HTERT RPE-1 (cell line): Measurements from ENCODE around the gene ARMC6.
"Not testable (repeated sequence)": the region's sequence is repeated elsewhere in the genome, so short reads cannot be mapped to it uniquely, and the experiment has no call there.

Source experiments
- in situ Hi-C: fragments of 300-500 bp; cut with MboI; formaldehyde crosslinking; loops from 4 replicates; pipeline ENCODE4 v1.14.3; 2020; ENCODE audit warnings: low sequenced_read_pairs

Gene ARMC6

GRCh38 chr19:19074196-19074882 lies 40.9 kb downstream of the ARMC6 start:
- in situ Hi-C loops, result no loop called here

GRCh38 chr19:19075126-19075525 lies 41.7 kb downstream of the ARMC6 start:
- in situ Hi-C loops, result no loop called here

- in situ Hi-C loops, result no loop called here
These were observed 43.1 kb downstream of the ARMC6 start for GRCh38 chr19:19076476-19076875.

GRCh38 chr19:19077103-19077502 lies 43.7 kb downstream of the ARMC6 start:
- in situ Hi-C loops, result no loop called here

- in situ Hi-C loops, result no loop called here
These were observed 45.4 kb downstream of the ARMC6 start for GRCh38 chr19:19078801-19079200.

GRCh38 chr19:19079571-19079970 lies 46.2 kb downstream of the ARMC6 start:
- in situ Hi-C loops, result no loop called here

GRCh38 chr19:19081642-19082151 lies 48.3 kb downstream of the ARMC6 start:
- in situ Hi-C loops, result no loop called here

- in situ Hi-C loops, result no loop called here
These were observed 50.2 kb downstream of the ARMC6 start for GRCh38 chr19:19083413-19084178.

GRCh38 chr19:19087676-19088075 lies 54.3 kb downstream of the ARMC6 start:
- in situ Hi-C loops, result no loop called here

- in situ Hi-C loops, result no loop called here
These were observed 61.1 kb downstream of the ARMC6 start for GRCh38 chr19:19094513-19094912.

GRCh38 chr19:19095691-19096090 lies 62.3 kb downstream of the ARMC6 start:
- in situ Hi-C loops, result no loop called here

GRCh38 chr19:19096641-19097627 lies 63.5 kb downstream of the ARMC6 start:
- in situ Hi-C loops, result no loop called here

GRCh38 chr19:19098084-19098702 lies 64.8 kb downstream of the ARMC6 start:
- in situ Hi-C loops, result no loop called here

- in situ Hi-C loops, result no loop called here
These were observed 65.6 kb downstream of the ARMC6 start for GRCh38 chr19:19098703-19099632.

- in situ Hi-C loops, result no loop called here
These were observed 68.1 kb downstream of the ARMC6 start for GRCh38 chr19:19101540-19101939.

GRCh38 chr19:19102566-19102965 lies 69.2 kb downstream of the ARMC6 start:
- in situ Hi-C loops, result not testable (repeated sequence)

GRCh38 chr19:19103167-19103566 lies 69.8 kb downstream of the ARMC6 start:
- in situ Hi-C loops, result no loop called here

GRCh38 chr19:19105365-19106055 lies 72.1 kb downstream of the ARMC6 start:
- in situ Hi-C loops, result no loop called here

- in situ Hi-C loops, result no loop called here
These were observed 72.7 kb downstream of the ARMC6 start for GRCh38 chr19:19106056-19106551.
